Ovary (tissue), 3 donors: ENCODE measurements around the gene HTR3B.

Experiments used
- POLR2A ChIP-seq: fragments of 450-650 bp; IDR thresholded peaks from one replicate; pipeline ENCODE4 v1.6.1; 2017; ENCODE audit warnings: antibody characterized with exemption, mild to moderate bottlenecking, moderate library complexity
- TF ChIP-seq, protein P1 (sequence below), 3 donors: fragments of 450-650 bp in 2 of 3; fragments of 200-600 bp in 1 of 3; IDR thresholded peaks; one replicate each; pipeline versions ENCODE4 v1.5.1 to v1.8.0; 2016 to 2022; ENCODE audit warnings: antibody characterized with exemption in 3 of 3, mild to moderate bottlenecking in 1 of 3
- donor health status: DM: no; HTN: no; CAD: no.

DNA sequence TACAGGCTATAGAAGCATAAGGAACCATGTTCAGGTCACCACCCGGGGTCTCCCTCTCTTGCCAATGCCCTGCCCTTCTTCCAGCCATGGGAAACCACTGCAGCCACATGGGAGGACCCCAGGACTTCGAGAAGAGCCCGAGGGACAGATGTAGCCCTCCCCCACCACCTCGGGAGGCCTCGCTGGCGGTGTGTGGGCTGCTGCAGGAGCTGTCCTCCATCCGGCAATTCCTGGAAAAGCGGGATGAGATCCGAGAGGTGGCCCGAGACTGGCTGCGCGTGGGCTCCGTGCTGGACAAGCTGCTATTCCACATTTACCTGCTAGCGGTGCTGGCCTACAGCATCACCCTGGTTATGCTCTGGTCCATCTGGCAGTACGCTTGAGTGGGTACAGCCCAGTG, 84.8 kb downstream of the HTR3B start:
- no peak for TF ChIP-seq POLR2A
- TF ChIP-seq, protein P1, sequence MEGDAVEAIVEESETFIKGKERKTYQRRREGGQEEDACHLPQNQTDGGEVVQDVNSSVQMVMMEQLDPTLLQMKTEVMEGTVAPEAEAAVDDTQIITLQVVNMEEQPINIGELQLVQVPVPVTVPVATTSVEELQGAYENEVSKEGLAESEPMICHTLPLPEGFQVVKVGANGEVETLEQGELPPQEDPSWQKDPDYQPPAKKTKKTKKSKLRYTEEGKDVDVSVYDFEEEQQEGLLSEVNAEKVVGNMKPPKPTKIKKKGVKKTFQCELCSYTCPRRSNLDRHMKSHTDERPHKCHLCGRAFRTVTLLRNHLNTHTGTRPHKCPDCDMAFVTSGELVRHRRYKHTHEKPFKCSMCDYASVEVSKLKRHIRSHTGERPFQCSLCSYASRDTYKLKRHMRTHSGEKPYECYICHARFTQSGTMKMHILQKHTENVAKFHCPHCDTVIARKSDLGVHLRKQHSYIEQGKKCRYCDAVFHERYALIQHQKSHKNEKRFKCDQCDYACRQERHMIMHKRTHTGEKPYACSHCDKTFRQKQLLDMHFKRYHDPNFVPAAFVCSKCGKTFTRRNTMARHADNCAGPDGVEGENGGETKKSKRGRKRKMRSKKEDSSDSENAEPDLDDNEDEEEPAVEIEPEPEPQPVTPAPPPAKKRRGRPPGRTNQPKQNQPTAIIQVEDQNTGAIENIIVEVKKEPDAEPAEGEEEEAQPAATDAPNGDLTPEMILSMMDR (IDR thresholded peaks at IDR 0.05): no peak
